HG03064 (cell line): ENCODE measurements around the gene DEAF1.
A peak's percentile ranks its signal among the peaks of the same experiment; 100 is the strongest.
"Not testable (repeated sequence)": the region's sequence is repeated elsewhere in the genome, so short reads cannot be mapped to it uniquely, and the experiment has no call there.

Source experiments
- ATAC-seq: cut with Tn5 transposase; IDR thresholded peaks from one replicate; pipeline ENCODE4 v1.9.1; 2021; ENCODE audit warnings: low read depth; ENCODE audit not compliant: unreplicated experiment

The DEAF1 gene

DNA sequence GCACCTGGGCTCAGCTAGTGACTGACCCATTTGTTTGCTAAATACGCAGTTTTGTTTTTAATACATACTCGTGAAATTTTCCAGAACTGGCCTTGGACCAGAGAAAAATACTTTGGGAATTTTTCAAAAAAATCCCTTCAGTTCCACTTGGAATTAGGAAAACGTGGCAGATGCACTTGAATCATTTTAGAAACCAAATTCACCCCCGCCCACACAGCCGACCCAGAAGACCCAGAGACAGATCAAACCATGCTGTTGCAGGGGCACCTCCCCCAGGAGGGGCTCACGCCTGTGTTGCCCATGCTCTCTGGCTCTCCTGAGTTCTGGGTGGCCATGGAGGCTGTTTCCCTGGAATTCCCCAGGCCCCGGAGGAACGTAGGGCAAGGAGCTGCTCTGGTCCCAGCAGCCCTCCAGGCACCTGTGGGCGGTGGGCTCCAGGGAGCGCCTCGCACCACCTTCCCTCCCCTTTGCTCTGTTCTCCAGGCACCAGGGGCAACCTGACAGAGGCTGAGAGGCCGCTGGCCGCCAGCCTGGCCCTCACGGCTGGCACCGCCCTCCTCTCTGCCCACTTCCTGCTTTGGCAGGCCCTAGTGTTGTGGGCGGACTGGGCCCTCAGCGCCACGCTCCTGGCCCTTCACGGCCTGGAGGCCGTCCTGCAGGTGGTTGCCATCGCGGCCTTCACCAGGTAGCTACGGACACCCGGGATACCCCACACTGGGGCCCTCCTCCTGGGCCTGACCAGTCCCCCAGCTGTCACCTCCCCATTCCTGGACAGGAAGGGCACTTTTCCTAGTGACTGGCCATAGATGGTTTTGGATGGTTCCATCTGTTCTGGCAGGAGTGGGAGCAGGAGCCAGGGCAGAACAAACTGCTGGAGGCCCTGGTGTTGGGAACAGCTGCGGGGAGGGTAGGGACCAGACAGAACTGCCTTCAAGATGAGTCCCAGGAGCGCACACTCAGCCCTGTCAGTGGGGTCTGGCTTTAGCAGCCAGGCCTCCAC, 7.7 kb upstream of the DEAF1 start:
- ATAC-seq: no peak

DNA sequence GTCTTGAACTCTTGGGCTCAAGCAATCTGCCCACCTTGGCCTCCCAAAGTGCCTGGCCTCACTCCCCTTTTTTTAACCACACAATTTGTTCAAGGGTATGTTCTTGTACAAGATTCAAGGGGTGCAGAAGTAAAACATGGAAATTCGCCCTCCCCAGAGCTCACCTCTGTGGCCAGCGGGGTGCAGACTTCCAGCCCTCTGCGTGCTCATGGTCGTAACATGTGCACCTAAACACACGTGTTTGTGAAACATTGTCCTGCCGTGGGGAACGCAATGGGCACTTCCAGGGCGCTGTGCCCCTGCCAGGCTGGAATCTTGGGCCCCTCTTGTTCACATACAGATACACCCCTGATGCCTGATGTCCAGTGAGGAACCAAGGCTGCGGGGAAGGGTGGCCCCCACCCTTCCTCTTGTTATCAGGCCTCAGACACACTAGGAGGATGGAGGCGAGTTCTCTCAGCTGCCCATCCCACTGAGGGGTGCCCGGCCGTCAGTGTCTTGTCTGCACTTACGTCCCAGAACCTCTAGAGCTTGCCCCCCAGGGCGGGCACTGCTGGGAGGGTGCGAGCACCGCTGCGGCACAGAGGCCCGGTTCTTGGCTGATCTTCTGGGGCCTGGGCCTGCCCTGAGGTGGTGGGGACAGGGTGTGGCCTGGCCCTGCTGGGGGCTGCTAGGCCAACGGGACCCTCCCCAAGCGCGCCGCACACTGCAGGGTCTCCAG, 6.9 kb upstream of the DEAF1 start:
- no peak for ATAC-seq

DNA sequence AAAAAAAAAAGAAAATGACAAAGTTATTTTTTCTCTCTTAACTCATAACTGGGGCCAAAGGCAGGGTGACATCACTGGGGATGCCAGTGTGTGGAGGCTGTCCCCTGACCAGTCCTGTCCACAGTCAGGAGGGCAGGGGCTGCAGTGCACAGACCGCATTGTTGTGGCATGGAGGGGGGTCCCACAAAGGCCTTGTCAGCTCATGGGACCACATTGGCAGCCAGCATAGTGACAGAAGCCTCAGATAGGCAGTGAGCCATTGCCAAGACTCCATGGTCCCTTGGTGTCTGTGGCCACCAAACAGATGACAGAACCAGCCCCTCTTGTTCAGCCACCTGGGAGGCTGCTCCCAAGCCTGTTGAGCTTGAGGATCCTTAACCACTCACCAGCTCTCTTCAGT, 4.7 kb upstream of the DEAF1 start:
- ATAC-seq: no peak

DNA sequence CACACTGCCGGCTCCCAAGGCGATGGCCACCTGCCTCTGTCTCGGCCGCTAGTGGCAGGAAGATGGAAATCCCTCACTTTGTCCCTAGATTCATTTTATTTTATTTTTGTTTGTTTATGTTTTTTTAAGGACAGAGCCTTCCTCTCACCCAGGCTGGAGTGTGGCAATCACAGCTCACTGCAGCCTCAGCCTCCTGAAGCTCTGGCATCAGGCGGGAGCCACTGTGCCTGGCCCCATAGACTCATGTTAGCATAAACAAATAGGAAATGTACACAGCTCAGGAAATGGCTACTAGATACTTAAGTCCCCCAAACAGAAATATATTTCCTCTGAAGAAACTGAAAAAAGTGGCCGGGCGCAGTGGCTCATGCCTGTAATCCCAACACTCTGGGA, 4.1 kb upstream of the DEAF1 start:
- no peak for ATAC-seq

DNA sequence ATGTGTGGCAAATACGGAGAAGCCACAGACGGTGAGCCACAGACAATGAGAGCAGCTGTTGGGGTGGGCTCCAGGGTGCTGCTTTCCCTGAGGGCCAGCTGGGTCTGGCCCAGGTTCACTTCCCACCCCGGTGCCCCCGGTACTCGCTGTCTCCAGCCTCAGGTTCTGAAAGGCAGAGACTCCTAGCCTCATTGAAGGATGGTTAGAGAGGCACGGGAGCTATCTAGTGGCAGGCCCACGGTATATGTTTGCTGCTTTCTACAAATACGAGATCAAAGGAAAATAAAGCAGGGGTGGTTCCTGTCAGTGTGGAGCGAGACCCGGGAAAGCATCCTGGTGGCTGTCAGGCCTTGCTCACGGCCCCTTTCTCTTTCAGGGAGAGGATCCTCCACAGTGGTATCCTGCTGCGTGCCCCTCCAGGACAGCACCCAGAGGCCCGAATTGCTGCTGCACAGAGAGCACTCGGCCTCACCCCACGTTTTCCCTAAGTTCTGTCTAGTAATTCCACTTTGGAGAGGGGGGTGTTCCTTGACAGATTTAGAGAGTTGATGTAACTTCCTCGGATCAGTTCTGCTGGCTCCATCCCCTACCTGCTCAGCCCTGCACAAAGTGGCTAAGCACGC, 3.6 kb upstream of the DEAF1 start:
- ATAC-seq: no peak

DNA sequence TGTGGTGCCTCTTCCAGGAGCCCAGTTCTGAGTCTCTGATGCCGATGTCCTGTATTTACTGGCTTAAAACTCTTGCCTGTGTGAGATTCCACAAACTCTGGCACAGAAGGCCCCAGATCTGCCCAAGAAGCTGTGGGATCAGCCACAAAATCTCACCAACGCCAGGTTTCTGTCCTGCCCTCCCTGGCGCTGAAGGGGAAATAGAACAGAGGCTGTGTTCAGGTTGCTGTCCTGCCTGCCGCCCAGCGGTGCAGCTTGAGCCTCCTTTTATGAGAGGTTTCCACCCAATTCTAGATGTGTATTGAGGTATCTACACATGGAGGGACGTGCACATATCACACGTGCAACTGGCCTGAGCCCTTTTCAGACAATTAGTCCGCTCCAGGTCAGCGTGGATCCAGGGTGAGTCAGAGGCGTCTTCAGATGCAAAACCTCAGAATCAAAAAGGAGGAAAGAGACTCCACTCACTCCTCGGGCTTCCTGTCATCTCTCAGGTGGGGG, 2.8 kb upstream of the DEAF1 start:
- no peak for ATAC-seq

DNA sequence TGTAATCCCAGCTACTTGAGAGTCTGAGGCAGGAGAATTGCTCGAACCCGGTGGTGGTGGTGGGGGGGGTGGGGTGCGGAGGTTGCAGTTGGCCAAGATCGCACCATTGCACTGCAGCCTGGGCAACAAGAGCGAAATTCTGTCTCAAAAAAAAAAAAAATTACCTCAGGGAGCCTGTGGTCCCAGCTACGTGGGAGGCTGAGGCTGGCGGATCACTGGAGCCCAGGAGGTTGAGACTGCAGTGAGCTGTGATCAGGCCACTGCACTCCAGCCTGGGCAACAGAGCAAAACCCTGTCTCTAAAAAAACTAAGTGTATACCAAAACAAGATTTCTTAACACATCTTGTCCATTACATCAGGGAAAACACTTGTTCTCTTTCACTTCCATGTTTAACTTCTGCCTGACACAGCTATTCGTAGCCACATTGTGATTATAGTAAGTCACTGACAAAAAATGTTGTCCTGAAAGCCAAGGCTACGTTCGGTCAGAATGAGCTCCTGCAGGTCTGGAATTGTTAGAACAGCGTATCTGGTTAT, 2.0 kb upstream of the DEAF1 start:
- ATAC-seq: no peak

DNA sequence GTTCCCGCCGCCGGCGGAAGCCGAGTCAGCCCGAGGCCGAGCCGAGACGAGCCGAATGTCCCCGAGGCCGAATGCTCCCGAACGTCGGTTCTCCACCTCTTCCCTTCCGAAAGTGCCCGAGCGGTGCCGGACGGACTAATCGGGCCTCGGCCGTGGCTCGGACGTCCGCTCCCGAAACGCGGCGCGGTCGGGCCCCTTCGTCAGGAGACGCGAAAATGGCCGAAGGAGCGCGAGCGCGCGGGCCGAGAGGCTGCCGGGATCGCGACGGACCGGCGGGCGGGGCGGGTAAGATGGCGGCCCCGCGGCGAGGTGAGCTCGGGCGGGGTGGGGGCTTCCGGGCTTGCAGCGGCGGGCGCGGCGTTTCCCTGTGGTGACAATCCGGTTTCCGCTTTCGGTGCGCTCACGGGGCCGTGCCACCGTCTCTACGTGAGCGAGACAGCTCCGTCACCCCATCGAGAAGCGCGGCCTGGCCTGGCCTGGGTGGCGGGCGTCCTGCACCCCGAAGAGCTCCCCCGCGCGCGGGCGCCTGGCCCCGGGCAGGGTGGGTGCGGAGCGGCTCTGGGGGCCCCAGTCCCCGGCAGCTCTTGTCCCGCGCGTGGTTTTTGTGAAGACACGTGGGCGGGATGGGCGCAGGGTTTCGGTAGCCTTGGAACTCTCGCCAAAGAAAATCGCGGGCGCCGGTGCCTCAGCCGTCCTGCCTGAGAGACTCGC, 671 bp upstream of the DEAF1 start, which contains the start of gene TMEM80:
TSS of gene TMEM80 (plus strand) at position 279 of the 711 bp plus-strand sequence. CDS start at position 291, 12 bp downstream.
- ATAC-seq: peak; percentile 65

DNA sequence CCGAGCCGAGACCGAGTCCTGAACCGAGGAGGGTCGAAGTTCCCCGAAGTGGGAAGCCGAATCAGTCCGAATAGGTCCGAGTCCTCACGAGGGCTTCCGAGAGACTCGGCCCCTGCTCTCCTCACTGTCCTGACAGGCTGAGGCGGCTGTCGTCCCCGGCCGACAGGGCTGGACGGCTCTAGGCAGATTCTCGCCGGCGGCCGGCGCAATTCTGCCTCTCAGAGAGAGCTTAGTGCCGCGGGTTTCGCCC, 191 bp upstream of the DEAF1 start:
- no peak for ATAC-seq

DNA sequence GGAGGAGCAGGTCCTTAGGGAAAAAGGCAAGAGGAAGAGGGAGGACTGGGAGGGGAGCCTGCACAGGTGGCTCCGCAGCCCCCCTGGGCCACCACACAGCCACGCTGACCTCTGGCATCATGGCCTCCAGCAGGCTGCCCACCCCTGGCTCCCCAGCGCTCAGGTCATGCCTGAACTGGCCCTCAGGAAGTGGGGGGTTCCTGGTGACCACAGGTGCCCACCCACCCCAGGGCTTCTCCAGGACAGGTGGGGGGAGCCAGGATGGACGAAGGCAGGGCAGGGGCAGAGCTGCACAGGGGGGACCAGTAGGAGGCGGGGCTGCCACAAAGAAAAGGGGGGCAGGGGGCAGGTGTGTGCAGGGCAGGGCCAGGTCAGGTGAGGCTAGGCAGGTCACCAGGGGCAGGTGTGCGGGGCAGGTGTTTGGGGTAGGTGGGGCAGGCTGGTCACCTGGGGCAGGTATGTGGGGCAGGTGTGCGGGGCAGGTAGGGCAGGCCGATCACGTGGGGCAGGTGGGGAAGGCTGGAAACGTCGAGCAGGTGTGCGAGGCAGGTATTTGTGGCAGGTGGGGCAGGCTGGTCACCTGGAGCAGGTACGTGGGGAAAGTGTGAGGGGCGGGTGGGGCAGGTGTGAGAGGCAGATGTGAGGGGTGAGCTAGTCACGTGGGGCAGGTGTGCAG, 997 bp downstream of the DEAF1 start:
- no peak for ATAC-seq

DNA sequence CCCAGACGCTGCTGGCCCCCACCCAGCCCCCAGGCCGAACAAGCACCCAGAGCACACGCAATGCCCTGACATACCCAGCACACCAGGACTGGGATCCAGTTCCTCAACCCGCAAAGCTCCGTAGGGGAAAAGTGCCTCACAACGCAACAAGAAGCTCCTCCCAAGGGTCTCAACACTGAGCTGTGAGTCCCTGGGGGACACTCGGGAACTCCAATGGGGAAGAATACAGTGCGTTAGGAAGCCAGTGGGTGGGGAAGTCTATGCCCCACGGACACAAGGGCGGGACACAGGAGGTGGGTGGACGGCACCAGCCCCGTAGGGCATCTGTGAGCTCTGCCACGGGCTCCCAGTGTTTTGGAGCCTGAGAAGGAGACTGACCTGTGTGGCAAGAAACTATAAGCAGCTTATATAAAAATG, 1.6 kb downstream of the DEAF1 start:
- no peak for ATAC-seq

DNA sequence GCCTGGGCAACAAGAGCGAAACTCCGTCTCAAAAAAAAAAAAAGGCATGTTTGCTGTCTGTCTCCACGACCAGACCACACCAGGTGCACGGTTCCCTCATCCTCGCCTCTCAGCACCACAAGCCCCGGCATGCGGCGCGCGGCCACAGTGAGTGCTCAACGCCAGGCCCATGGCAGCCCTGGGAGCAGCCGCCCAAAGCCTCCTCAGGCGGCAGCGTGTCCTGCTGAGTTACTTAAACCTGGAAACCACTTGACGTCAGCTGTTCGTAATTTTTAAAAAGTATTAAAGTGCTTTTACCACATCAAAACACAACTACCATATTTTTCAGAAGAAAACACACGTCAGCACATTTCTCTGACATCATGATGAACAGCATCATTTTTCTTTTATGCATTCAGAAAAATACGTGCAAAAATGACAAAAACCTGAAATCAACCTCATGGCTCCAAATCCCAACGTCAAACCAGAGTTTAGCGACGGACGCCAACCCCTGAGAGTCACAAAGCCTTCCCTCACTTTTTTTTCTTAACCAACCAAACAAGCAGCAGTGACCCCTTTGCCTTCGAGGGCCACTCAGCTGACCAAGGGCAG, 2.1 kb downstream of the DEAF1 start:
- no peak for ATAC-seq

DNA sequence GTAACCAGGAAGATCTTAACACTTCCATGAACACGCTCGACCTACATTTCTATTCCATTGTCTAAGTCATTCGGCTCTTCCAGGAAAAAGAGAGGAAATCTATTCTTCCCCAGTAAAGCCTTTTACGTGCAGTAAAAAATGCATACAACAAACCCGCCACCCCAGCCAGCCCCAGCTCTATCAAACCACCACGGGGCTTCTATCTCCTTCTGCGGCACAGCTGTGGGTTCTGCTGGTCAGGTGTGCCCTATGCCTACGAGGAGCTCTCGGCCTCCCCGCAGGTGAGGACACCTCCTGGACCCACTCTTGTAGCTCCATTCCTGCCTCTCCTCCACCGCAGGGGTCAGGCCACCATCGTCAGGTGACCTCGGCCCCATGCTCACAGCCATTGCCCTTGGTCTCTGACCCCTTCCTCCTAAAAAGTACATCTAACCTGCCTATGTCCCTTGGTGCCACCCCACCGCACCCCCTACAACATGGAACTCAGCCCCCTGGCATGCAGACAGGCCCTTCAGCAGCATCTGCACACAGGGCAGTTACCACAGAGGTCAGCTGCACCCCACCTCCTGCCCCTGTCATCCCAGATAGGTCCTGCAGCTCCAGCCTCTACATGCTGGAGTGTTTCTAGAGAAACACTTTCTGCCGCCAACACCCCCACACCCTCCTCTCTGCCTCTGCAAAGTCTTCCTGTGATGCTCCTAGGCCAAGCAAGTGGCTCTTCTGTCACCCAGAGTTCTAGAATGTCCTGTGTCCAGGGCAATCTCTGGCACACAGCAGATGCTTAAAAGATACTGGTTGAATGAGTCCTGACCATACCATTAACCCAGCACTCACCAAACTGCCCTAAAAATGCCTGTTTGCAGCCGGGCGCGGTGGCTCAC, 3.1 kb downstream of the DEAF1 start:
- no peak for ATAC-seq

DNA sequence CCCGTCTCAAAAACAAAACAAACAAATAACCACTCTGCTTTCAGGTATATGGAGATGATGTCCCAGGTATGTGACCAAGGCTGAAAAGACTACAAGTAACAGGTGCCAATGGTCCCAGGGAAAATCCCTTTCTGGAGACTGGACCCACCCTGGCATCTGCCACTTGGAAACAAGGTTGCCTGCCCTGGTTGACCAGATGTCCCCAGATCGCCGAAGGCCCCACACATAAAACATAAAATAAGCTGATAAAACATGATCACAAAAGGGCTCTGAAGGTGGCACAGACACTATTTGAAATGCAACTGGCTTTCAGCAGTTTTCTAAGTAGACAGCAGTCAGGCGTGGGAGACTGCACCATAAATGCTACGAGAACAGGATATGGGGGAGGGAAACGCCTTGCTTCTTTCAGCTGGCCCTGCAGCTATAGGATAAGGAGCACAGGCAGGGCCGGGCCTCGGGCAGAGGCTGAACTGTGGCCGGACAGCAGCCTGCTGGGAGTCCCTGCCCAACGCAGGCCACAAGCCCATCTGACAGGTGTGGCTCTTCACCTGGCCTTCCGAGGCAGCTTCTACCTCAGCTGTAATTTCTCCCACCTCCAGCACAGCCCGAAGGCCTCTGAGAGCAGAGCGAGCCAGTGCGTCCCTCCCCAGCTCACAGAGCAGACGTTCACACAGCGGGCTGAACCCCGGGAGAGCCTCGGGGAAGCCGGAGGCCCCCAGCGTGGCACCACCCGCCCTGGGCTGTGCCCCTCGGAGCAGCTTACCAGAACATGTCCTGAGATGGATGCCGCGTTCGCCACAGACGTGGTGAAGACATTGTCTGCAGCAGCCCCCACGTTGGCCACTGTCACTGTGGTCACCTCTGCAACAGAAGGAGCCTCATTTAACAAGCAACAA, 4.0 kb downstream of the DEAF1 start:
- no peak for ATAC-seq

DNA sequence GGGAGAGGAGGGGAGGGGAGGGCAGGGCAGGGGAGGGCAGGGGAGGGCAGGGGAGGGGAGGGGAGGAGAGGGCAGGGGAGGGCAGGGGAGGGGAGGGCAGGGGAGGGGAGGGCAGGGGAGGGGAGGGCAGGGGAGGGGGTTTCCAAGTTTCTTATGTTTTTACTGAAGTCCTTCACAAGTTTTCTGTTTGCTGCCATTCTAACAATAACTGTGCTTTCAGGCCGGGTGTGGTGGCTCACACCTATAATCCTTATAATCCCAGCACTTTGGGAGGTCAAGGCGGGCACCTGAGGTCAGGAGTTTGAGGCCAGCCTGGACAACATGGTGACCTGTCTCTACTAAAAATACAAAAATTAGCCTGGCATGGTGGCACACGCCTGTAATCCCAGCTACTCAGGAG, 4.8 kb downstream of the DEAF1 start:
- ATAC-seq: not testable (repeated sequence)

DNA sequence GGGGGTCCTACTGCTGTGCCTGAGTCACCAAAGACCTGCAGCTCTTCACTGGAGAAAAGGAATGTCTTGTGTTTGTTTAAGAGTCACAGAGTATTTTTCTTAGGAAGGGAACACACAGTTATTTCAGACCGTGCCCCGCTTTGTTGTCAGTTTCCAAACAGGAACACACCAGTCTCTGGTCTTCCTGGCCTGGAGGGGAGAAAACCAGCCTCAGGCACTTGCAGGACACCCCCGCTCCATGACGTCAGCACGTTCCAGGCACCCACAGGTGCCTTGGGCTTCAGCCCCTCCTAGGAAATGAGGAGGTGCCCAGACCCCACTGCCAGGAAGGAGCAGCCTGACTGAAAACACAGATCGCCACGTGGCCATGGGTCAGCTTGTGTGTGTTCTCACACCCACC, 5.4 kb downstream of the DEAF1 start:
- ATAC-seq: no peak

DNA sequence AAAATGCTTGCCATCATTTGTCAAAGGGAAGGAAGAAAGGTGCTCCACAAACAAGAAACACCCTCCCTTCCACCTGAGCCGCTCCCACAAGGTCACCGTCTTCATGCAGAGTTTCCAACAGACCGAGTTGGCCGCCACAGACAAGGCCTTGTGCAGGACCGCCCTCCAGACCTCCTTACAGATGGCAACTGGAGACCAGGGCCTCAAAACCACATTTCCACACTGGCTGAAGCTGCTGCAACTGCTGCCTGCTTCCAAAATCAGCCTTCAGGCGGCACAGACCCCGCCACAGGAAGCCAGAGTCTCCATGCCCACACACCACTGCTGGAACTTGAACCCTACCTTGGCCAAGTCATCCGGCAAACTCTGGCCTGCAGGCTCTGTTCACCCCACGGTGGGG, 6.3 kb downstream of the DEAF1 start:
- no peak for ATAC-seq

DNA sequence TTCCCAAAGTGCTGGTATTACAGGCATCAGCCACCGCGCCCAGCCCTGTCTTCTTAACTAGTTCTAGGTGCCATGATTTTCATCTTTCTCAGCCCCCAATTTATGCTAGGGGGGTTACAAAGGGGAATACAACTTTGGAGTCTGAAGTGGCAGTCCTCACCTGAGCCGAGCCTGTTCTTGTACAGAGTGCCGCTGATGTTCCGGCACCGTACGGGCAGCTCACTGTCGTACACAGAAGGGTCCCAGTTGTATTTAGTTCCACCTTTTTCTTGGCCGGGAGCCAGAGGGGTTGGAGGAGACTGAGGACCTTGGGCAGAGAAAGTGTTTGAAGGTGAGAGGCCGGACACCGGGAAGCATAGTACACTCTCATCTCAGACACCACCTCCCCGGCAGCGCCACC, 7.3 kb downstream of the DEAF1 start:
- ATAC-seq: no peak
